GM19240 (cell line): ENCODE measurements around the gene AUH.

Source experiments
- DNase-seq: peaks from one replicate; pipeline ENCODE4 v3.0.0; 2011; ENCODE audit warnings: low spot score; ENCODE audit not compliant: insufficient read length

The AUH gene

DNA sequence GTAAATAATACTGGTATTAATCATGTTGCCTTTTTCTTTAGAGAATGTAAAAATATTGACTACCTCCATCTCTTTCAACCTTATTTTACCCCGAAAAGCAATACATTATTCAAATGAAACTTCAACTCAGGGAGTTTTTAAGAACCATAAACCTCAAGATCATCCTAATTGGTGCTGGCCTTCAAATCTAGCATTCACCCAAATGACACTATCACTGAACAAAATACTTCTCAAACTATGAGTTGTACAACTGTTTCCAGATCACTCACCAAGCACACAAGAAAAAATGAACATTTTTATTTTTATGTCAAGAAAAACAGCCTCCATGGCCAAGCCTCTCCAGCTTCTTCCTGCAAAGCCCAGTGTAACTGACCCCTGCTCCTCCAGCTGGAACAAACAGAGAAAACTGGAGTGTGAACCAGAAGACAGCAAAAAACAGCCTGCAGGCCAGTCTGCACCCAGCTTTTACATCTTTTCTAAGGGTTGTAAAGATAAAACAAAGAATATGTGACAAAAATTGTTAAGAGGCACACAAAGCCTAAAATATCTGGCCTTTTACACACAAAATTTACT, 21.2 kb downstream of the AUH start:
- no peak for DNase-seq

DNA sequence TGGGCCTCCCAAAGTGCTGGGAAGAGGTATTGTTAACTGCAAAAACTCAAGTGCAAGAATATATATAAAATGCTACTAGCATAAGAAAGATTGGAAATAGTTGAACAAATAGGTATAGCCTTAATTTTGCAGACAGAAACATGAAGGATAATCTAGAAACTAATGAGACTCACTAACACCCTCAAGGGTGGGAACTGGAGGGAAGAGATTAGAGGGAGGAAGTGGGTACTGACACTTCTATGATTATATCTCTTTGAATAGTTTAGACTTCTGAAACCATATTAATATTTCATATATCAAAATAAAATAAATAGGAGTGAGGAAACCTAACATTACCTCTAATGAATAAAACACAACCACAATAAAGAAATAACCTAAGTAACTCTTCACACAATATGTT, 23.0 kb downstream of the AUH start:
- no peak for DNase-seq

DNA sequence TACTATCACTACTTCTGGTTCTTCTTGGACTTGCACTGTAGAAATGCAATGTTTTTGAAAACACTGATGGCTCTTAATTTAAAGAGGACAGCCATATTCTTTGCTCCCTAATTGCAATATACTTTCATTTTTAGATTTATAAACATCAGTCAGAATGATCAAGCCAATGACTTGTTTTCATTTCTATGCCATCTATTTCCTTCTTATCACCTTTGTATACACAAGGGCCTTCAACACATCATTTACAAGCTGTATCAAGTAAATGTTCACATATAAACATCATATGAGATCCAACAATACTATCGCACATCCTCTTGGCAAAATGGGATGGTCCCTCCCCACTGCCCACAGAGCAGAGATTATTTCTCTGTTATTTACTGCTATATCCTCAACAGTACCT, 24.9 kb downstream of the AUH start:
- DNase-seq = no peak

DNA sequence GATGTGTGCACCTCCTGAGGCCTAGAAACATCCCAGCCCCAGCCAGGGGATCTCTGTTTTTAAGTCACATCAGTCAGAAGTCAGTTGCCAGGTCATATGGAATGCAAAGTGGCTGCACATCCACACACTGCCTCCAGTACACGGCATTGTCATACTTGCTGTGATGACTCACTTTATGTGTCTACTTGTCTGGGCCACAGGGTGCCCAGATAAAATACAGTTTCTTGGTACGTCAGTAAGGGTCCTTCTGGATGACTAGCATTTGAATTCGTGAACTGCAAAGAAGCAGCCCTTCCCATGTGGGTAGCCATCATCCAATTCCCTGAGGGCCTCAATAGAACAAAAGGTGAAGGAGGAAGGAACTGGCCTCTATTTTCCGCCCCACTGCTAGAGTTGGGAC, 27.7 kb downstream of the AUH start:
- no peak for DNase-seq

DNA sequence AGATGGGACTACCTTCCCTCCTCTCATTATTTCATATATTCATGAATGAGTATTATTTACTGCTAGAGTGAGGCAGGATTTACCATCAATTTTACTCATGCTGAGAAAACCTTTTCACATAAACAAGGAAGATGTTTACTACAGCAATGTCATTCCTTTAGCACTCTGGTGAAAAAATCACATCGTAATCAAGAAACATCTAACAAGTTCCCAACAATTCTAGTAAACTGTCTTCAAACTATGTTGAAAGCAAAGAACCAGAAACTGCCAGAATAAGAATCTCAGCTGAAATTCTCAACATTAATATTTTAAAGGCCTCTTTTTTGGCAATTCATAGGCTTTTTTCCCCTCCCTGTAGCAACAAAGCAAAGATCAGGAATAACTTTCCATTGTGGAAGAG, 28.2 kb downstream of the AUH start:
- no peak for DNase-seq

DNA sequence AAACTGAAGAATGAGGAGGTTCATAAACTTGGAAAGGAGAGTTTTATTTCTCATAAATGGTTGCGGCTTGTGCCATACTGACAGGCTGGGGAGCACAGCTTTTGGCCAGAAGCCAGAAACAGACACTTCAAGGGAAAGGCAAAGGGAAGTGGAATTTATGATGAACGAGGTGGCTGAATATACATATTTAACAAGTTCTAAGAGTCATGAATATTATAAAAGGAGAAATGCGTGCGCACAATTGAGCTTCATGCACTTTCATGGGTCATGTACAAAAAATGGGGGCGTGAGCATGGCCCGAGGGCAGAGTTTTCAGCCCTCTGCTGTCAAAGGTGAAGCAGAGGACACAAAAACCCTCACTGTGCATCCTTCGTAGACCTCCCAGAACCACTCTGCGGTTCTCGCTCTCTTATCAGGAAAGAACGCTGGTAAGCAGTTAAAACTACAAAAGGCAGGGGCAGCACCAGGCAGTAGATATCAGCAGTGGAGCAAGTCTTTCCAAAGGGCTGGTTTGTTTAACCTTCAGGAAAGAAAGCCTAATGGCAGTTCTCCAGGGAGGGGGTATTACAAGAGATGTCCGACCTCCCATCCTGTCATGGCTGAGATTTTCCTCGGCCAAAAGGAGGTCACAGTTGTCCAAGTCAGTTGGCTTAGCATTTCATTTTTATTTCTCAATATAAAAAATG, 29.0 kb downstream of the AUH start:
- no peak for DNase-seq

DNA sequence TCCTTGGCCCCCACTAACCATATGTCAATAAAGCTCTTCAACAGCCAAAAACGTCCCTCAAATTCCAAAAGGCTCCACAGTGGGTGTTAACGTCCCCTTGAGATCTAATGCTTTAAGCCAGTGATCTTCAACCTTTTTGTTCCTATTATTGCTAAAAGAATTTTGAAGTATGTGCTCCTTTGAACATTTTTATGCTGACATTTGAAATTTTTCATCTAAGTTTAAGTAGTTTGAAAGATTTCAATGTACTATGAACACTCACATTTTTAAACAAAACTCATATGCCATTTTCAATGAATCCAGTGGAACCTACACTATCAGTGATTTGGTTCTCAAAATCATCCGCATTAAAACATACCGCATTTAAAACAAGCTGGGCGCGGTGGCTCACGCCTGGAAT, 29.9 kb downstream of the AUH start:
- no peak for DNase-seq

DNA sequence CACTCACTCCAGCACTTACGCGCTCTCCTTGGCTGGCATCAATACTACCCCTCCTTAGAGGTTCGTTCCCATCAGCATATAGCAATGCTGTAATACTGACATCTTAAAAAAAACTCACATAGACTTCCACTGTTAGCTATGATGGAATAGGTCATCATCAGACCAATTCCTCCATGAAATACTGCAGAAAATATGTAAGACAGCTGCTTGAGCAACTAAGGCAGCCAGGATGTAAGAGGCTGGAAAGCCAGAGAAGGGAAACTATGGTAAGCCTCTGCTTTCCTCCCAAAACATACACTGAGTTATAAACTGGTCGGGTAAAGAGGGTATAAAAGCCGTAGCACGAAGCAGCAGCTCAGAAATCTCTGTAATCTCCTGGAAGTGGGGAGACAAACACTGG, 33.5 kb downstream of the AUH start:
- no peak for DNase-seq

DNA sequence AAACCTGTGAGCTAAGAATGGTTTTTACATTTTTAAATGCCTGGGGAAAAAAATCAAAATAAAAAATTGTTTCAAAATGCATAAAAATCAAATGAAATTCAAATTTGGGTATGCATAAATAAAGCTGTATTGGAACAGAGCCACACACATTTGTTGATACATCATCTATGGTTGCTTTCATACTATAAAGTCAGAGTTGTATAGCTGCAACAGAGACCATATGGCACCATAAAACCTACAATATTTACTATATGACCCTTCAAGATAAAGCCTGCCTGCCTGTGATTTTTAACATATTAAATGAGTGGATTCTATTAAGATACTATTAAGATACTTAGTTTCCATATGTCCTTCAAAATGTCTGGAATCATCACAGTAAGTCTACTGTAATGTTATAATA, 40.0 kb downstream of the AUH start:
- DNase-seq = no peak

DNA sequence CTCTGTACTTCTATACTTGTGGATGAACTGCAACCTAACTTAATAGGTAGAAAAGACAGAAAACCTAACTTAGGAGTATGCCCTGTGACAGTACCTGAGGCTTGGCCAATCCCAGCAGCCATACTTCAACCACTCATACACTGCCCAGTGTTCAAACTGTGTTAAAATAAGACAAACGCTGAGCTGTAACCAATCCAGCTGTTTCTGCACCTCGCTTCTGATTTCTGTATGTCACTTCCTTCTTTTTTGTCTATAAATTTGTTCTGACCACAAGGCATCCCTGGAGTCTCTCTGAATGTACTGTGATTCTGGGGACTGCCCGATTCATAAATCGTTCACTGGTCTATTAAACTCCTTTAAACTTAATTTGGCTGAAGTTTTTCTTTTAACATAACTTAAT, 41.4 kb downstream of the AUH start:
- no peak for DNase-seq

DNA sequence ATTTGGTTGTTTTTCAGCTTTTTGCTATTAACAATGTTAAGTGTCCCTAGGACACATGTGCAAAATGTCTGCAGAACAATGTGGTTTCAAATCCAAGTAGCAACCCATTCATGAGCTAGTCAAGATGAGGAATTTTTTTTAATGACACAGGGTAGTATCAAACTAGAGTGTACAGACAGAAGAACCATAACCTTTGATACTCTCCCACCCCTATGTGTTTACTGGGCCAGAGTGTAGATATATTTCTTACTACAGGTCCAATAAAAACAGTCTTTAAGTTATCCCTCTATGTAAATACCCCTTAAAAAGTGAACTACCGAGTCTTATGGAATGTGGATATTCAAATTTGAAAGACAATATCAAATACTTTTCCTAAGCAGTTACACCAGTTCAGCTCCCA, 45.6 kb downstream of the AUH start:
- DNase-seq = no peak

DNA sequence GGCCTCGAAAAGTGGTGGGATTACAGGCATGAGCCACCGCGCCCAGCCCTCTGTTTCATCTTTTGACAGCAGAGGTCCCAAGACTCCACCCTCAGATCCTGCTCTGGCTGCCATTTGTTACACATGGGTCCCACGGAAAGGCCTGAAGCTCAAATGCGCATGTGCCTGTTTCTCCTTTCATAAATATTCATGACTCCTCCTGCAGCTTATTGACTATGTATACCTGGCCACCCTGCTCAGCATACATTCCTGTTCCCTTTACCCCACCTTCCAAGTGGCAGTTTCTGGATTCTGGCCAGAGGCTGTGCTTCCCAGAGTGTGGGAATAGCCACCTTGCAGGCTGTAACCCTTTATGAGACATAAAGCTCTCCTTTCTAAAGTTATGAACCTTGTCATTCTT, 46.5 kb downstream of the AUH start:
- no peak for DNase-seq

DNA sequence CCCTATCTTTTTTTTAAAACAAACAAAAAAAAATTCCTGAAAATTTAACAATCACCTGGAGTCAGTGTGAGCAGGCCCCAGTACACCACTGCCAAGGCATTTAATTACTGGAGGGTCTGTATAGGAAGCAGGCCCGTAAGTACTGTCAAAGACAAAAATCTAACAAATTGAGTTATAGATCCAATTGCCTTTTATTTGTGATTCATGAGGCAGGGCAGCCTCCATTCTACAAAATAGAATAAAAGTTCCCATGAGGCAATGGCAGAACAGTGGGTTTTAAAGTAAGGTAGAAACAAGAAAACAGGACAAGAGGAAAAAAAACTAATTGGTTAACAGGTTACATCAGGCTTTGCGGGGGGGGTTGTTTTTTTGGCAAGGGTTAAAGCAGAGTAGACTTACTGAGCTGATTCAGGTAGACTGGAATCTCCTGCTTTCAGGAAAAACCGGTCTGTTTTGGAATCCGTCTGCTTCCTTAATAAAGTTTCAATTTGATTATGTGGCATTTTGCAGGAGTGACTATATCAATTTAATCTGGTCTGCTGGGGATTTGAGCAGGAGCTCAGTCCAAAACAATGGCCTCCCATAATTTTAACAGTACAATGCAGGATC, 48.9 kb downstream of the AUH start:
- DNase-seq = no peak

DNA sequence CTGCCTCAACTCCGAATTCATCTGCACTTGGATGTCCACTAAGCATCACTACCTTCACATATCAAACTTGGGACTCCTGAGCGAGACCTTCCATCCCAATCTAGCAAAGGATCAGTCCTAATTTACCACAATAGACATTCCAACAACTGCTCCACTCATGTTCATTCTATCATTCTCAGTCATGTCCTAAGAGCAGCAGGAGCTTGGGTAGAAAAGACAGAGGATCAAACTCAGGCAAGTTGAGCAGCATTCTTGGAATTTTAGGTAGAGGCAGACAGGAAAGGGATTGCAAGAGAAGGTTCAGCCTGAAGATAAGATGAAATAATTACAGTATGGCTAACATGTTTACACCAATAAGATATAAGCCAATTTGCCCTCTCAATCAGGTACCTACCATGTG, 51.7 kb downstream of the AUH start:
- DNase-seq = no peak

DNA sequence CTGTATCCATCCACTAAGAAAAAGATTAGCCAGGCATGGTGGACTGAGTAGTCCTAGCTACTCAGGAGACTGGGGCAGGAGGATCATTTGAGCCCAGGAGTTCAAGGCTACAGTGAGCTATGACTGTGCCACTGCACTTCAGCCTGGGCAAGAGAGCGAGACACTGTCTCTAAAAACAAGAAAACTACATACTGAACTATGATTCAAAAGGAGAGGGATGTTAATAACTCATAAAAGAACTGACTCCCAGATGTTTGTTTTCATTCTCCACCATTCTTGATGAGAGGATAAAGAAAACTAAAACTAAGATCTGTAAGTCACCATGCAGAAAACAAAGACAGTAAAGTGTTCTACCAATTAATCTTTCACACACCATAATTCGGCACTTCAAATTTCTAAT, 53.5 kb downstream of the AUH start:
- no peak for DNase-seq

DNA sequence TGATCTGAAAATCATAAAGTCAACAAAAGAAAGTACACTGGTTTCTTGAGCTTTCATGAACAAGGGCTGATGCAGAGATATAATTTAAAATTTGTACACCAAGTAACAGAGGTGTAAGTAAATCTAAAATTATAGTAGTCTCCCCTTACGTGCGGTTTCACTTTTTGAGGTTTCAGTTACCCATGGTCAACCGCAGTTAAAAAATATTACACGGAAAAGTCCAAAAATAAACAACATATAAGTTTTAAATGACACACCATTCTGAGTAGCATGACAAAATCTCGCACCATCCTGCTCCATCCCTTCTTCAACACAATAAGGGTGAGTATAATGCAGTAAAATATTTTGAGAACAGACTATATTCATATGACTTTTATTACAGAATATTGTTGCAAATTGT, 54.4 kb downstream of the AUH start:
- no peak for DNase-seq

DNA sequence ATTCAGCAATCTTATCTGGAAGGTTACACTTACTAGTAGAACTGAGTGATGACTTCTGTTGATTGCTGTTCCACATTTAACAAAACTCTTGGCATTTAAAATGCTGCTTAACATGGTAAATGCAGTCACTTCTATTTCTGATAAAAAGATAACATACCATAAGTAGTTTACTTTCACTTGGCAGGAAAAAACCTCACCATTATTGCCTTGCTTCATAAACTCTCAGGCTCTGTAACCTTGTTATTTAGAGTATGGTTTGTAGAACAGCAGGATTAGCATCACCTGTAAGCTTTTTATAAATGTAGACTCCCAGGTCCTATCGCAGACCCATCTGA, 55.5 kb downstream of the AUH start:
- no peak for DNase-seq

DNA sequence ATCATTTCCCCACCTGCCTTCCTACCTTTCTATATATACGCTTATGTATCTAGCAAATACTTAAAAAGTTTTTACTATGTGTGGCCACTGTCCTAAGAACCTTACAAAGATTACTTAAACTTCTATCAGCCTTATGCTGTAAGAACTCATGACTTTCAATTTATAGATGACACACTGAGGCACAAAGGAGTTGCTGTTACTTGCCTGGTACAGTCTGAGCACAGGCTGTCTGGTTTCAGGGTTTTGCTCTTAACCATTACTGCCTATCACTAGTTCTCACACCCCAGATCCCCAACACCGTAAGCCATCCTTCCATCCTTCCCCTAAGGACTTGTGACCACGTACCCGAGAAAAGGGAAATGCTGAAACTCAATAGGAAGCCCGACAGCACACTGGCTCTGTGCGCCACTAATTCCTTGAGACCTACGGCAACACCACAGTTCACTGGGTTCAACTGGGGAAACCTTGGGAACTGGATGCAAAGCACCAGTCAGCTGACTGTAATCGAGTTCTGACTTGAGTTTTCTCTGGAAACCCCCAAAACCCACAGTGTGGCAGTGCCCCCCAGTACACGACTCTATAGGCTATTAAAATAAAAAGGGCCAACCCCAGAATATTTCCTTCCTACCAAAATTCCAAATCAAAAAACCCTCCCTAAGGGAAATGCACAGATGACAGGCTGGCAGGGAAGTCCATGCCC, 56.0 kb downstream of the AUH start:
- no peak for DNase-seq

DNA sequence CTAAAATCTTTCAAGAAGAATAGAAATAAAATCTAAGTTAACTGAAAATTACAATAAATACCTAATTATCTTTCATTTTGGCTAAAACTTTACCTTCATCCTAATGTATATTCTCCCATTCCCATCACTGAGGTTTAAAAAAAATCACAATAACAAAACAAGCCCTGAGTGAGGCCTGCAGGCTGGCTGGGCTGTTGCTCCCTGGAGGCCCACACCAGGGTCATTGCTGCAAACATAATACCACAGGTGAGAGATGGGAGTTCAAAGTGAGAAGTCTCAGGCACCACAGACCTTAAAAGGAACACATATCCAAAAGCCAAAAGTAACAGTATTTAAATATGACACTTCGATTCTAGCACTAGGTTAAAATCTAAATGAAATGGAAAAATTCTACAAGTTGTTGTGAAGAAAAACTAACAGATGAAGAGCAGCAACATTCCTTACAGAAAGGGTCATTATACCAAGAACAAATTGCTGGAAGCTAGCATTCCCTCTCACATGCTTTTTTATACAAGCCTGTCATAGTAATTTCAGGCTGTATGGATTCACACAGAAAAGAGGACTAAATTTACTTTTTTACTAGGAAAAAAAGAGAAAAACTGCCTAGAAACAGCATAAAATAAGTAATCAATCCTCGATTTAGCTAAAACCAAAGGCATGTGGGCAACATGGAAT, 57.8 kb downstream of the AUH start:
- DNase-seq = no peak

DNA sequence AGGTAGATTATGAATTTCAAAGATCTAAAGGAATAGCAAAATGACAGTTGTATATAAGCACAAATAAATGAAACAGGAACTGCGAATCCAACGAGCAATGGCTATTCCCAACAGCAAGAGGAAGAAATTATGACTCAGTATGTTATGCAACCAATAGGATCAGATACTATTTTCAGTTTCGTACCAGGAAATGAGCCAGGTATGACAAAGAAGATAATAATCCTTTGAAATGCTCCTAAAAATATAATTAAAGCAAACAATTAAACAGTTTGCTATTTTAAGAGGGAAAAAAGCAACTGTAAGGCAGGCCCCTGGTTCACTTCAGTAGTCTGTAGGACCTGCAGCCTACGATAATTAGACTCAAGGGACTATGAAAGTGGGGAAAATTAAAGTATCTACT, 58.9 kb downstream of the AUH start:
- DNase-seq = no peak

DNA sequence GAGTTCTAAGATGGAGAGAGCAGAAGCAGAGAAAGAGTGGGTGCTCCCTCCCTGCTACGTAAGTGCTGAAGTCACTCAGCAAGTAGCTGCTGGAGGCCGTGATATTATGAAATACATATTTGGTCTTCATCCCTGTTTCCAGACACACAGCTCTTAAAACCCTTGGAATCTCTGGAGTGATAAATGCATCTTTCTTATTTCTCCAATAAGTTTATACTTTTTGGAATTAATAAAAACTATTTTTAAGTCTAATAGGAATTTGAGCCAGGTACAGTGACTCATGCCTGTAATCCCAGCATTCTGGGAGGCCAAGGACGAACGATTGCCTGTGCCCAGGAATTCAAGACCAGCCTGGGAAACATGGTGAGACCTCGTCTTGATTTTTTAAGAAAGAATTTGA, 60.6 kb downstream of the AUH start:
- DNase-seq = no peak

DNA sequence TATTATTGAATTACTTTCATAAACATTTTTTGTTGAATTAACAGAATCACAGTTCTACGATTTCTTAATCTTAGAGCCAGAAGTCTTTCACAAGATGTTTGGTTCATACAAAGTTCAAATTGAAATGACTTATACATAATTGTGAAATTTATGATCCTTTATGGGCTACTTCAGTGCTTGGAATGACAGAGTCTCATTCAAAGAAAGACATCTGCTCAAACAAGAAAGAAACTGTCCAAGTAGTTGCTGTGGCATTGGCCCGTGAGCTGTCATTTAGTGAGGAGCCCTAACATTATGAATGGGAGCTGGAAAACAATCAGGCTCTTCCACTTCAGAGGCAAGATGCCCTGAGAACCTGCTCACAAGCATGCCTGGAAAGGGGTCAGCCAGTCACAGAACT, 63.4 kb downstream of the AUH start:
- DNase-seq = no peak
